GM19043 (cell line): ENCODE data around the gene ATF6B.

Experiments
- ATAC-seq: cut with Tn5 transposase; IDR thresholded peaks from one replicate; pipeline ENCODE4 v1.9.1; 2021; ENCODE audit warnings: low read depth; ENCODE audit not compliant: unreplicated experiment

The ATF6B gene

DNA sequence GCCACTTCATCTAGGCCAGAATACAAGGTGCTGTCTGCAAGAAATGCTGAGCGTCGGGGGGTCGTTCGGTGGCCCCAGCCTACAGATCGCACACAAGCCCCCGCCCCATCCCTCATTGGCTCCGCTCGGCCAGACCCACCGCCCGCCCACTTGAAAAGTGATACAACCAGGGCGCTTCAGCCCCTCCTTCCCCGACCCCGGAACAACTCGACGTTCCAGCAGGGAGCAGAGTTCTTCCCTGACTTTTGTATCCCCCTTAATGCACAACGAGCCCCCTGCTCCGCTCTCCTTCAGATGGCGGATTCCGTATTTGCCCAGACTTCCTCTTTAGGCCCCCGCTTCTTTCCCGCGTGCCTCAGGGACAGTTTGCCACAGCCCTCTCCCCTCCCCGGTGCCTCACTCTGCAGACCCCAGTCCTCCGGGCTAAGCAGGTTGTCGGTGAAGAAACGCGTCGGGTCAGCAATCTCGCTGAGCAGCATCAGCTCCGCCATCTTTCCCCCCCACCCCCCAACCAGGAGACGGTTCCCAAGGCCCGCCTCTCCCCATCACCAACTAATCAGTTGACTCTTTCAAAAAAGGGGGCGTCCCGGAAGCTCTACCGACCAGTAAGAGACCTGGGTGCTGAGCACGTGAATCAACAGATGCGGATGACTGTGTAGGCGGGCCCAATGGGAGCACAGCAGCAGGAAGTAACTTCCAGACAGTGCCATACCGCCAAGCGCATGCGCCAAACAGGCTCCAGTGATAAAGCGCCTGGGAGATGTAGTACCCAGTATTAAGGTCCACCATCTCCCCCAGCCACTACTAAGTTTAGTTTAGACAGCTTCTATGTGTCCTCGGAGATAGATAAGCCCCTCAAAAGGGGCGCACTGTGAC lies at the start of gene ATF6B:
ATF6B (minus strand) TSS at position 530 of the 876 bp plus-strand sequence; CDS start at position 491, 39 bp downstream.
- peak; percentile 84 for ATAC-seq

DNA sequence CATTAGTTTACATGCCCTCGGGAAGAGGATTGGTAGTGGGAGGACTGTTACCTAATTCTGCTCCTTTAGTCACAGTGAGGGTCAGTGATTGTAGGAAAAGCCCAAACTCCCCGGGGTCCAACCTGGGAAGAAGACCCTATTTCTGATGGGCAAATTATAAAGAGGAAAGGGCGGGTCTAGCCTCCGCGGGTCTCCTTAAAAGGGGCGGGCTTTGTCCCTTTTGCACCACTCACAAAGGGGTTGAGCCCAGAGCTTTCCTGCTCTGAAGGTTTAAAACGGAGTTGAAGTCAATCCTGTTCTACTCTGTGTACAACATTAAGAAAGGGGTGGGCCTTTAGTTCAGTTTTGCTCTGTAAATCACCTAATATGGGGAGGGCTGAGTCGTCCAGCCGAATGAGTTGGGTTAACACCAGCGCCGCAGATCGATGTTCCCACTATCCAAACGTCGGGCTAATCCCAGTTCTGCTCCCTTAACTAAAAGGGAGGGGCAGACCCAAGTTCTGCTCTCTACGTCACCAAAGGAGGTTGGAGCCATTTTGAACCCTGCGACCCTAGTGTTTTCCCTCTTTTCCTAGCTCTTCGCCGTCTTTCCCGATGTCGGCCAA lies 49.2 kb upstream of the ATF6B start:
- no peak for ATAC-seq

DNA sequence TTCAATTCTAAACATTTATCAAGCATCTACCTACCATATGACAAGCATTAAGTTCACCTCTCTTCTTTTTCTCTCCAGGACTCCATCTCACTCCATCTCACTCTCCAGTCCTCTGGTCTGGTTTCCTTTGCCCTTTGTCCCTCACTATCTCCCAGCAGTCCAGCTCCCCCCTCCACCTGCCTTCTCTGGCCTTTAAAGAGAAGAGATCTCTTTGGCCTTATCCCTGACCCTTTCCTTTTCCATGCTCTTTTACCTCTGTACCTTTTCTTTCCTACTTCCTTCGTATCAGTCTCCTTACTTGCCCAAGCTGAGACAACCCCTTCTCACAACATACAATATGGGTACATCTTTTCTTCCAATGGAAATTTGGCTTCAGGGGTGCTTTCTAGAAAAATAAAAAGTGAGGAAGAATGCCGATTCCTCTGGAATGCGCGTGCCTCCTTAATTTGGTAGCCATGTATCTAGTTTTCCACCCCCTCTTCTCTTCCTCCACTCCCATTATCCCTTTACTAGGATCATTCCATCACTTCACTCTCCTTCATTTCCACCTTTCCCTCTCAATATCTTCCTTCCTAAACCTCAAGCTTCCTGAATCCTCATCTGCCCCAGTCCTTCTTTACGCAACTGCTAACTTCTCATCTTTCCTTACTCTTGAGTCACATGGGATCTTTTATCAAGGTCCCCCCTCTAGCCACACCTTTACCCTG lies 48.6 kb upstream of the ATF6B start:
- ATAC-seq, result no peak

DNA sequence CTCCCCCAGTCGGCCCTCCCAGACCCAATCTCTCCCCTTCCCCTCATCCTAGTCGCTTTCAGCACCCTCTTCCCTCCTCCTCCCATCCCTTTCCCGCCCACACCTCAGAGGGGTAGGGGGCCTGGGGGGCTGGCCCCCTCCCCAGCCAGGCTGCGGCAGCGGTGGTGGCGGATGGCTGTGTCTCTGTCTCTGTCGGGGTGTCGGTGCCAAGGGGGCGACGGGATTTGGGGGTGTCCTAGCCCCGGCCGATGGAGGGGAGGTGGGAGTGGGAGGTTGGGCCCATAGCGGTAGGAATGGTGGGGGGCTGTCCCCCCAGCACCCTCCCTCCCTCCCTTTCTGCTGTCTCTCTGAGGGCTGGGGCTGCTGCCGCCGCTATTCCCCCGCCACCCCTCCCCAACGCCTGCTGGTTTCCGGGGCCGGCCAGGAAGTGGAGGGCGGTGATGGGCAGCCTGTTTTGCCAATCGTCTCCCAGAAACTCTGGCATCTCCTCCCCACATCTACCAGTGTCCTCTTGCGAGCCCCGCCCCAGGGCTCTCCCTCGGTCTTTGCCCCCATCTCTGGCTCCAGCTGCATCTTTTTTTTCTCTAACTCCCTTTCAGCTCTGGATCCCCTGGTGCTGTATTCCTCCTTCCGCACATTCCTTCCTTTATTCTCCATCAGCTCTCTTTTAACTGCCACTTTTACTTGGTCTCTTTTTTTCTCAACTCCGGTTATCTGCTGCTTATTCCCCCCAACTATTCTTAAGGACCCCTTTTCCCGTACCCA lies 47.8 kb upstream of the ATF6B start, which contains the start of gene AGPAT1:
AGPAT1 (minus strand) TSS at position 374 of the 765 bp plus-strand sequence. CDS start 4,588 bp downstream, outside the sequence.
- peak; percentile 31 for ATAC-seq

DNA sequence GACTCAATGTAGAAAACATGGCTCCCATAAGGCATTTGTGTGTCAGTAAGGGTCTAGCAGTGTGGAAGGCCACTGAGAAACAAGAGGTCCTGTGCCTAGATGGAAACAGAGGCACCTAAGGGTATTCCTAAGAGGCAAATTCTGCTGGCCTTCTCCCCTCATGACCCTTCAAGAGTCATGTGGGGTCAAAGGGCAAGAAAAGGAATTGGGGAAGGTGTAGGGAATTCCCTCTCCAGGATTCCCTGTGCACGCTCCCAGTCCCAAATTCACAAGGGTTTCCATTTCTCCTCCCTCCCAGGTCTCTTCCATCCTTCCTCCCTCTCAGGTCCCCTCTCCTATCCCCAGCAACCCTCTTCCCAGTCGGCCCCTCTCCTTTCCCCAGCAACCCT lies 47.3 kb upstream of the ATF6B start:
- no peak for ATAC-seq

DNA sequence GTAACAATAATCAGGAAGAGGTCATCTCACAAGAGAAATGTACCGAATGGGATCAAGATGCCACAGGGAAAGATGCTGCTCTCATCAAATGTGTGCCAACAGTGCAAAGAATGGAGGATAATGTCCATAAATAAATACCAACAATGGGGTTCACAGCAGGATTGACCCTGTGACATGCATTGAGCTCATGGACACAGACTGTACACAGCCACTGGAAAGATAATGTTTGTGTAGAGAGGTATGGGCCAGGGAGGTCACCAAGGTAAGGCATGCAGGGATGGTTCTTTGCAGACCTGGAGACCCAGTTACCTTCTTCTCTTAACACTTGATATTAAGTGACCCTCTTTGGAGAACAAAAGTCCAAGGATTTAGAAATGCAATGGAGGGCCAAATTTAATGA lies 46.4 kb upstream of the ATF6B start:
- no peak for ATAC-seq

DNA sequence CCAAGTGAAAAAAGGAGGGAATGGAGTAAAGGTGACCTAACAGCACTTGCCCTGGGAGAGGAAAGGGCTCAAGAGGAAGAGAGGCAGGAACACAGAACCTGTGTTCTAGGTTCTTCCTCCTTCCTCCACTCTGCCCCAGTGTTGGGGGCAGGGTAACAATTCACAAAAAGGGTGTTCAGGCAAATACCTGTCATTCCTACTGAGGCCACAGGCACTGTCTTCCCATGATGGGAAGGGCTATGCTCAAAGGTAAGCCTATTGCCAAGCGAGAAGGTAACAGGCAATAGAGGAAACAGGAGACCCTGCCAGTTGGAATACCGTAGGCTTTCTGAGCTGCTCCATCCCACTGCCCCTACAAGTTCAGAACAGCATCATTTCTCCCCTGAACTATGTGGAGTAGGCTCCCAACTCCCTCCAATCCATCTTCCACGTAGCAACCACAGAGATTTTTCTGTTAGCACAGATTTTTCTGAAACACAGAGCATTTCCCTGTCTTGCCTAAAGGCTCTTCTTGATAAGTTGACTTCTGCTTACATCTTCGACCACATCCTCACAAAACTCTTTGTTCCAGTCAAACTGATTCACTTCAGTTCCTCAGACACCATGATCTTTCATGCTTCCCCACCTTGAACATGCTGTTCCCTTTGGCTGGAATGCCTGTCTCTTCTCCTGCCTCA lies 45.1 kb upstream of the ATF6B start:
- no peak for ATAC-seq

DNA sequence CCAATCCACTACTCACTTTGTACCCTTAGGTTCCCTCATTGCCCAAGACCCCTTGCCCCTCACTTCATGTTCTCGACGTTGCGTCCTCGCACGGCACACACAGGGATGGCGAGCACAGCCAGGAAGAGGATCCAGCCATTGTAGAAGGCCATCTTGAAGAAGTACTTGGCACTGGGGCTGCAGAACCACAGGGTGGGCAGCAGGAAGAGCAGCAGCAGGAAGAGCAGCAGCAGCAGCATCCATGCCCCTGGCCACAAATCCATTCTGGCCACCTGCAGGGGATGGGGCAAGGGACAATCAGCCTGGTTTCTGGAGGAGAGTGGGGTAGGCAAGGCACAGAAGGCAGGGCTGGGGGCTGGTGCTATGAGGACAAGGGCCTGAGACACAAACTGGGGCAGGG lies 43.2 kb upstream of the ATF6B start:
- no peak for ATAC-seq

DNA sequence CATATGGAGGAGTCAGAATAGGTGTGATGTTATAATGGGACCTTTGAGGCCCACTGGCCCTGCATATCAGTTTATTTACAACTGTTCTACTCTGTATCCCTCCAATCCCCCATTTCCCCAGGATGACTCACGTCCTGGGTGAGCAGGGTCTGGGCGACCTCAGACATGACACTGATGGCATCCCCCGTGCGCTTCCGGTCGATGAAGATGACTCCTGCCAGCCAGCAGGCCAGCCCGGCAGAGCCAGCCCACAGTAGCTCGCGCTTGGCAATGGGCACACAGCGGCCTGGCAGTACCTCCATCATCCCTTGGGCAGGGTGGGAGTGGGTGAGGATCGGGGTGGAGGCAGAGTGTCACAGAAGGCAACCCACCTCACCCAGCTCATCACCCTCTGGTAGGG lies 42.2 kb upstream of the ATF6B start:
- no peak for ATAC-seq

DNA sequence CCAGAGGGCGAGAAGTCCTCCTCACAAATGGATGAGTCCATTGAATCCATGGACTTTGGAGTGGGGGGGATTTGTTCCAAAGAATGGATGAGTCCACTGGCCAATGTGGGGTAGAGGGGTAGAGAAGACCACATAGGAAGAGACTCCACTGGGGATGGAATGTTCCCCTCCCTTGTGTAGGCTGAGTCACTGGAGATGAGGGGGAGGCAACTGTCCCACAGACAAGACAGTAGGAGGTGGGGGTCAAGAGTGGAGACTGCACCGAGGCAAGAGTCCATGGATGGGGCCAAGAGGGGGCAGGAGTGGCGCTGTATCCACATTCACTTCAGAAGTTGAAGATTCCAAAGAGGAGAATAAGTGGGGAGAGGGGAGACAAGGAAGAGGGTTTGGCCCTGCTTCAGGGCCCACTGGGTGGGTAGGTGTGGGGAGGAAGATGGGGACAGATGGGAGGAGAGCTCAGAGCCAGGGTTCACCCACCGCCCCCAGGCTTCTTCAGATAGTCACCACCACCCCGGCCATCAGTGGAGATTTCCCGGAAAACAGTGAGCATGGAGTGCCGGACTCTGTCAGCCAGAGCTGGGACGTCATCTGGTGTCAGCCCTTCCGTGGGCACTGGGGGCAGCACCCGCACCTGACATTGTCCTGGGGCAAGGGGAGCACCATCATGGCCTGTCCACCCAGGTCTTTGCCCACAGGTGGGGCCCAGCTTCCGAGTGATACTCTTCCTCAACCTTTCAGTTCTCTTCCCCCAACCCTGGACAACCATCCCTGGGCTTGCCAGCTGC lies 41.0 kb upstream of the ATF6B start:
- ATAC-seq, result no peak

DNA sequence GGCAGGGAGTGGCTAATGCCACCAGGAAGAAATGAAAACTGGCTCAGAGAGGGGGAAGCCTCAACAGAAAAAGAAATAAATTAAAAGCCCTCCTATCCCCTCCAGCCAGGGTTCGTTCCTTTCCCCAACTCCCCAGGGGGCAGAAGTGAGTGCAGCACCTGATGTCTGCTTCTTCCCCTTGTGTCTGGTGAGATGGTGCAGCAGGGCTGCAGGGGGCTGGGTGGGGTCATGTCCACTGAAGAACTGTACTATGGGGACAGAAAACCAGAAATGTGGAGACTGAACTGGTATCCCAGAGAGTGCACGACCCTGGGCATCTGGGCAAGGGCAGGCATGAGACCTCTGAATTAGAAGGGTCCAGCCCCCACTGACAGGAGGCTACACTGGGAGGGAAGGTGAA lies 40.3 kb upstream of the ATF6B start:
- ATAC-seq, result no peak

DNA sequence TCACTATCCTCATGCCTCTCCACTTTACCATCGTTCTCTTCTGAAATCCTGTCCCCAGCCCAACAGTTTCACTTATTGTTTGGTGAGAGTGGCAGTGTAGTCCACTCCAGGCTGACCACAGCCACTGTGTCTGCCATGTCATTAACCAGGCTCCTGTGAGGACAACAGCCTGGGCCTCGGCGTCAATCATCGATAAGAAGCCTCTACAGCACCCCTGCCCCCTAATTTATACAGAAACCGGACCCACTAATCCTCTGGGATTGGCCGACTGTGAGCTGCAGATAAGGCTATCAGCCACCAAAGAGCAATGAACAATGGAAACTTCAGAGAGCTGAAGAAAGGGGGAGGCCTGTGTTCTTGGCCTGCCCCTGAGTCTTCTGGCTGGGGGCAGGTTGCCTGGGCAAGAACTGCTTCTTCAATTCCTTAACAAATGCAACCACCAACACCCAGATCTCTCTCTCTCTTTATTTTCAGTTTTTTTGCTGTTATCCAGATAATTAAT lies 39.8 kb upstream of the ATF6B start:
- ATAC-seq, result no peak

DNA sequence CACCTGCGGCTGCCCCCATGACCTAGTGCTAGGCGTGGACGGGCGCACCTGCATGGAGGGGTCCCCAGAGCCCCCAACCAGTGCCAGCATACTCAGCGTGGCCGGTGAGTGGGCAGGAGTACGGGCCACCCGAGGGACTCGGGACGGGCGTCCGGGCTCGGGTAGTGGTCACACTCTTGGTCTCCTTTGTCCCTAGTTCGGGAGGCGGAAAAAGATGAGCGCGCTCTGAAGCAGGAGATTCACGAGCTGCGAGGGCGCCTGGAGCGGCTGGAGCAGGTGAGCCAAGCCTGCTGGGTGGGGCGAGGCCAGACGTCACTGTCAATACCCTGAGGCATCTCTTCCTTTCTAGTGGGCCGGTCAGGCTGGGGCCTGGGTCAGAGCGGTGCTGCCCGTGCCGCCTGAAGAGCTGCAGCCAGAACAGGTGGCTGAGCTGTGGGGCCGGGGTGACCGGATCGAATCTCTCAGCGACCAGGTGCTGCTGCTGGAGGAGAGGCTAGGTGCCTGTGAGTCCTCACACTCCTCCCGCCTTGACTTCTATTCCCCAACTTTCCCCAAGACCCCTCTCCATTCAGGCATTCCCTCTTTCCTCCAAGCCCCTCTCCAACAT lies 39.2 kb upstream of the ATF6B start:
- no peak for ATAC-seq

DNA sequence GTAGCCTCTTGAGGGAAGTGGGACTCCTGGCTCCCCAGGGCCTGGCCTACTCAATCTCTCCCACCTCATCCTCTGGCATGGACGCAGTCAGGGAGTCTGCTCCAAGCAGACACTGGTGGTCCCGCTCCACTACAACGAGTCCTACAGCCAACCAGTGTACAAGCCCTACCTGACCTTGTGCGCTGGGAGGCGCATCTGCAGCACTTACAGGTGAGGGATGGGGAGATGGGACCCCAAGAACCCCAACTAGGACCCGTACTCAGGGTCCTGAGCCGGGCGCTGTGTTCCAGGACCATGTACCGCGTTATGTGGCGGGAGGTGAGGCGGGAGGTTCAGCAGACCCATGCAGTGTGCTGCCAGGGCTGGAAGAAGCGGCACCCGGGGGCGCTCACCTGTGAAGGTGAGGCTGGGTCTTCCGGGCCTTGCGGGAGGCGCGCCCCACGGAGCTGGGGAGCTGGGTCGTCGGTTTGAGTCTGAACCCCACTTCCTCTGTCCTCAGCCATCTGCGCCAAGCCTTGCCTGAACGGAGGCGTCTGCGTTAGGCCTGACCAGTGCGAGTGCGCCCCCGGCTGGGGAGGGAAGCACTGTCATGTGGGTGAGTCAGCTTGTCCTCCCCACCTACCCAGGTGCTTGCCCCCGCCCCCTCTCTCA lies 38.5 kb upstream of the ATF6B start:
- ATAC-seq, result no peak

DNA sequence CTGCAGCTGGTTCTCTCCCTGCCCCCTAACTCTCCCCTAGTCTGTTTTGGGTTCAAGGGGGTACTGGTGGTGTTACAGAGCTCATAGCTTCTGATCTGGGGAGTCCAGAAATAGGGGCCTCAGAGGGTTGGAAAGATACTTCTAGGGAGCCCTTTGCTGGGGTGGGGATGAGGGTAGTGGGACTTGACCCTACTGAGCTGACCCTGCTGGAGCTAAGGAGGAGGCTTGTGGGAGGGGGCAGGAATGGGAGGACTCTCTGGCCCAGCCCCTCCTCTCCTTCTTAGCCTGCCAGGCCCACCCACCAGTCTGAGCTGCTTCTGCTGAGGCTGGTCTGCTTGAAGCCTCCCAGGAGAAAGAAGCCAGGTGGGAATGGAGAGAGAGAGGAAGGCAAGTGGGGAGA lies 36.2 kb upstream of the ATF6B start, which contains the start of gene EGFL8:
EGFL8 (plus strand) TSS at position 301 of the 400 bp plus-strand sequence. CDS start 1,571 bp downstream, outside the sequence.
- ATAC-seq, result no peak

DNA sequence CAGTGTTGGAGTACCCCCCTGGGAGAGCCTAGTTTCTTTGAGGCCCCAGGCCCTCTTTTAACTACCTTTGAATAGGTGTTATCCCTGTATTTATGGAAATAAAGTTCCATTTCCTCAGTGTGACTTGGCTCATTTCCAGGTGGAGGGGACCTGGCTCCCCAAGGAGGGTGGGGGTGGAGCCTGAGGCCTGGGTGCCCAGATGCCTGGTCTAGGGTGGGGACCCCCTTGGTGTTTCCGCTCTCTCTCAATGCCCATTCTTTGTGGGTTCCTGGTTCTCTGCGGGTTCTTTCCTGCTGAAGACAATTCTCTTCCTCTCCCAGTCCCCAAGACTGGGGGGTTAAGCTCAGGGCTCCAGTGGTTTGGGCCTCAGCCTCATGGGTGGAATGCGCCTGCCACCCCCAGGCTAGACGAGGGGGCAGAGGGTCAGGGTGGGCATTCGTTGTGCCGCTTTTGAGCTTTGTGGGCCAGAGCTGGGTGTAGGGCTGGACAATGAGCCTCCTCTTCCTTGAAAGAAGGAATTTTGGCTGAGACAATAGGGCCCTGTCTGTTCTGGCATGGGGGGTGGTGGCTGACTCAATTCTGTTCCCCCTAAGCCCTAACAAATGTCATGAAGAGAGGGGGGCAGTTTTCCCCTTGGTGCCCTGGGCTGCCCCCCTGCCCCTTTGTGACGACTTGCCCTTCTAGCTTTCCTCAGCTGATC lies 35.7 kb upstream of the ATF6B start:
- no peak for ATAC-seq

DNA sequence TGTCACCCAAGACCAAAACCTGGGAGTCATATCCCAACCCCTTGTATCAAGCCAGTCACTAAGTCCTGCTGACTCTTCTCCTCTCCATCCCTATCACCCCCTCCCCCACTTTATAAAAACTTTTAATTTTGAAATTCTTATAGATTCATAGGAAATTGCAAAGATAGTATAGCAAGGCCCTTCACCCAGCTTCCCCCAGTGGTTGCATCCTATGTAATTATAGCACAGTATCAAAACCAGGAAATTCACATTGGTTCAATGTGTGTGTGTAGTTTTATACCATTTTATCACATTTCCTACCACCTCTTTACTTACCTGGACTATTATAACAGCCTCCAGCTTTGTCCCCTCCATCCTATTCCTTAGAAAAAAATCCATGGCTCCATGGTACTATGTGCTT lies 30.0 kb upstream of the ATF6B start:
- no peak for ATAC-seq
